Subcutaneous preadipocyte (primary cell): ENCODE data around the gene KCNH8. TPM values are rescaled to one million over a fixed set of nuclear protein-coding genes. Genes with fewer than 3 reads are reported as not detected.

Experiments used
- small RNA-seq: library from RNA; depleted of rRNA; stranded (forward); fragments of <200 nt; gene quantifications from one replicate; pipeline ENCODE3, GENCODE V24; 2012
- total RNA-seq: library from RNA; depleted of rRNA; stranded (reverse); fragments of >200 nt; gene quantifications from 2 replicates; pipeline ENCODE4 v1.2.3, GENCODE V29; 2012

The KCNH8 gene
- not detected in 2 replicates for total RNA-seq

GRCh38 chr3:19147905-19148767 lies at the start of gene KCNH8:
TSS of gene KCNH8 (plus strand) at chr3:19148510. CDS start at chr3:19148720, 210 bp downstream.

Small RNA genes lying within 50 kb of the gene (small RNA-seq; reads per million reads assigned to genes)
- gene MIR4791, result not detected
